ENCODE data around the gene IFT81.

- TF ChIP-seq CTCF (IDR thresholded peaks at IDR 0.05) (no peak), EP300 (IDR thresholded peaks at IDR 0.05) (no peak), POLR2A (IDR thresholded peaks at IDR 0.05) (no peak)
Measured at GRCh38 chr12:110193196-110193595, 69.0 kb downstream of the IFT81 start.

Data from tibial nerve (tissue), 4 donors.